Spleen (tissue), 7 donors: Measurements from ENCODE around the gene ETDB.
"Not testable (repeated sequence)": the region's sequence is repeated elsewhere in the genome, so short reads cannot be mapped to it uniquely, and the experiment has no call there.

Experiments used
- CTCF ChIP-seq, 11 experiments: fragments of 200-600 bp in 7 of 11; fragments of 450-650 bp in 4 of 11; sonication (generic) in 4 of 11; IDR thresholded peaks in 8 of 11; conservative IDR thresholded peaks in 3 of 11; 1 replicate in 7 of 11; 2 replicates in 4 of 11; pipeline versions ENCODE4 v1.4.0 to v1.8.0; 2016 to 2021; ENCODE audit warnings: antibody characterized with exemption in 11 of 11, inconsistent platforms in 4 of 11, mild to moderate bottlenecking in 1 of 11
- POLR2A ChIP-seq, 3 donors: fragments of 450-650 bp; IDR thresholded peaks; one replicate each; pipeline ENCODE4 v1.5.1; 2017; ENCODE audit warnings: antibody characterized with exemption in 3 of 3, mild to moderate bottlenecking in 1 of 3
- donor health status: DM: no; HTN: no; CAD: no; lungs with moderate emphysema.
- donor health status: DM: no; HTN: no; CAD: no.
- donor health status: DM: no; HTN: no; CAD: no.

- TF ChIP-seq POLR2A (IDR thresholded peaks at IDR 0.05); CTCF (IDR thresholded peaks at IDR 0.05 in 8 of 11, conservative IDR thresholded peaks at IDR 0.05 in 3 of 11): not testable (repeated sequence)
Observed at GRCh38 chrX:135120056-135120576, at the start of gene ETDB.
